GM23248 (cell line): Measurements from ENCODE around the gene PRLH. TPM values are rescaled to one million over a fixed set of nuclear protein-coding genes. Genes with fewer than 3 reads are reported as not detected.

Experiments
- DNase-seq: peaks from one replicate; pipeline ENCODE4 v3.0.0-alpha.2; 2015
- H2AFZ ChIP-seq: fragments of 200-600 bp; sonication (generic); 2 replicates; pipeline ENCODE4 v1.6.1; 2016; ENCODE audit warnings: antibody characterized with exemption
- H3F3A ChIP-seq: fragments of 200-600 bp; sonication (generic); 2 replicates; pipeline ENCODE4 v1.6.1; 2016; ENCODE audit warnings: mild to moderate bottlenecking, antibody characterized with exemption, mixed run types; ENCODE audit not compliant: insufficient read depth
- H3K27ac ChIP-seq: fragments of 200-600 bp; sonication (generic); 2 replicates; pipeline ENCODE4 v1.5.1; 2016; ENCODE audit warnings: mild to moderate bottlenecking
- H3K27me3 ChIP-seq: fragments of 200-600 bp; sonication (generic); replicated peaks from 2 replicates; pipeline ENCODE4 v1.6.1; 2016; ENCODE audit warnings: mild to moderate bottlenecking; ENCODE audit not compliant: insufficient read depth
- H3K36me3 ChIP-seq: fragments of 200-600 bp; sonication (generic); 2 replicates; pipeline ENCODE4 v1.6.1; 2016; ENCODE audit warnings: low read depth, mild to moderate bottlenecking
- H3K4me1 ChIP-seq: fragments of 200-600 bp; sonication (generic); 2 replicates; pipeline ENCODE4 v1.6.1; 2016; ENCODE audit warnings: mild to moderate bottlenecking; ENCODE audit not compliant: insufficient read depth
- H3K4me2 ChIP-seq: fragments of 200-600 bp; sonication (generic); one replicate; pipeline ENCODE4 v1.6.1; 2016; ENCODE audit warnings: mild to moderate bottlenecking; ENCODE audit not compliant: unreplicated experiment
- H3K4me3 ChIP-seq: fragments of 200-600 bp; sonication (generic); 2 replicates; pipeline ENCODE4 v1.5.1; 2016; ENCODE audit warnings: mild to moderate bottlenecking
- H3K79me2 ChIP-seq: fragments of 200-600 bp; sonication (generic); 2 replicates; pipeline ENCODE4 v1.6.1; 2016; ENCODE audit warnings: mild to moderate bottlenecking; ENCODE audit not compliant: insufficient read depth
- H3K9ac ChIP-seq: fragments of 200-600 bp; sonication (generic); 2 replicates; pipeline ENCODE4 v1.6.1; 2016; ENCODE audit warnings: mild to moderate bottlenecking
- H3K9me2 ChIP-seq: fragments of 200-600 bp; sonication (generic); 2 replicates; pipeline ENCODE4 v1.6.1; 2016; ENCODE audit warnings: mixed run types, mild to moderate bottlenecking, moderate library complexity; ENCODE audit not compliant: insufficient read depth
- H3K9me3 ChIP-seq: fragments of 200-600 bp; sonication (generic); one replicate; pipeline ENCODE4 v1.6.1; 2017; ENCODE audit warnings: low read depth
- H4K20me1 ChIP-seq: fragments of 200-600 bp; sonication (generic); 2 replicates; pipeline ENCODE4 v1.6.0; 2016; ENCODE audit not compliant: insufficient read depth
- EZH2 ChIP-seq: fragments of 200-600 bp; sonication (generic); IDR thresholded peaks from 2 replicates; pipeline ENCODE4 v1.6.1; 2018; ENCODE audit warnings: antibody characterized with exemption, mild to moderate bottlenecking; ENCODE audit not compliant: insufficient read depth, poor library complexity, severe bottlenecking
- EZH2phosphoT487 ChIP-seq: fragments of 200-600 bp; sonication (generic); IDR thresholded peaks from 2 replicates; pipeline ENCODE4 v1.6.1; 2018; ENCODE audit warnings: antibody characterized with exemption, moderate library complexity, mild to moderate bottlenecking, low read depth; ENCODE audit not compliant: insufficient read depth
- WGBS, 2 experiments: methylation state at CpG; one replicate each; pipeline ENCODE4 v1.1.6; 2015 to 2017; ENCODE audit warnings: low lambda C conversion rate in 2 of 2, low coverage in 1 of 2; ENCODE audit errors: missing lambda C conversion rate in 2 of 2; 5-methylcytosine and 5-hydroxymethylcytosine counted together
- in situ Hi-C: fragments of 300-500 bp; cut with MboI; formaldehyde crosslinking; loops from 2 replicates; pipeline ENCODE4 v1.15.0; 2020
- polyA plus RNA-seq: library from polyadenylated mRNA; unstranded; fragments of >200 nt; fragmentation: Nextera tagmentation; extraction: Ambion mirVana; gene quantifications from 2 replicates; pipeline ENCODE4 v1.2.1, GENCODE V29; 2016
- total RNA-seq: library from RNA; depleted of rRNA; stranded (reverse); fragments of >200 nt; shearing (Covaris generic); gene quantifications from 2 replicates; pipeline ENCODE4 v1.2.3, GENCODE V29; 2014

Gene PRLH
- total and polyA plus RNA-seq, 2 experiments from 2014 or later: not detected

GRCh38 chr2:237551071-237551574 lies 15.3 kb upstream of the PRLH start:
- in situ Hi-C loops: loop anchor here (25.0 kb wide), 1 partner anchor 389 kb away; no protein-coding TSS in a partner anchor
- H3K9ac ChIP-seq: no peak overlapping the region

GRCh38 chr2:237552908-237553307 lies 13.5 kb upstream of the PRLH start:
- no peaks in the 10 kb centered on the region for H3K79me2 ChIP-seq
- H3F3A ChIP-seq: no peaks in the 10 kb centered on the region
- no peaks in the 10 kb centered on the region for H3K9me3 ChIP-seq
- no peak for DNase-seq
- 82% methylated on average over 6 of the region's 6 CpGs for WGBS, 2 experiments
- no peaks in the 10 kb centered on the region for H4K20me1 ChIP-seq
- H3K9me2 ChIP-seq: no peaks in the 10 kb centered on the region
- H3K27me3 ChIP-seq: no peaks in the 10 kb centered on the region
- in situ Hi-C loops: loop anchor here (25.0 kb wide), 1 partner anchor 391 kb away; no protein-coding TSS in a partner anchor
- no peak overlapping the region for H2AFZ ChIP-seq
- H3K4me3 ChIP-seq: no peak overlapping the region
- no peak overlapping the region for H3K27ac ChIP-seq
- H3K4me2 ChIP-seq: no peak overlapping the region
- H3K36me3 ChIP-seq: peaks cover 5% of the 10 kb centered on the region; the same call in 1 of the 2 replicates
- TF ChIP-seq EZH2 (no peak), EZH2phosphoT487 (no peak)
- H3K9ac ChIP-seq: no peak overlapping the region
- H3K4me1 ChIP-seq: no peaks in the 10 kb centered on the region

More at GRCh38 chr2:237551071-237551574, 15.3 kb upstream of the PRLH start:
- no peaks in the 10 kb centered on the region for H4K20me1 ChIP-seq
- no peaks in the 10 kb centered on the region for H3K27me3 ChIP-seq
- no peaks in the 10 kb centered on the region for H3F3A ChIP-seq
- no peak for DNase-seq
- H3K36me3 ChIP-seq: peaks cover 5% of the 10 kb centered on the region; the same call in 1 of the 2 replicates
- no peaks in the 10 kb centered on the region for H3K4me1 ChIP-seq
- no peak overlapping the region for H3K4me3 ChIP-seq
- H3K9me3 ChIP-seq: no peaks in the 10 kb centered on the region
- no peaks in the 10 kb centered on the region for H3K9me2 ChIP-seq
- H3K79me2 ChIP-seq: no peaks in the 10 kb centered on the region
- TF ChIP-seq EZH2 (no peak), EZH2phosphoT487 (no peak)
- H3K4me2 ChIP-seq: no peak overlapping the region
- WGBS, 2 experiments: 92 to 94% methylated on average over 16 of the region's 16 CpGs
- H2AFZ ChIP-seq: no peak overlapping the region
- no peak overlapping the region for H3K27ac ChIP-seq

- H3K9me2 ChIP-seq: no peaks in the 10 kb centered on the region
- H3K9ac ChIP-seq: no peak overlapping the region
- no peaks in the 10 kb centered on the region for H3K79me2 ChIP-seq
- no peak overlapping the region for H3K4me3 ChIP-seq
- H3K9me3 ChIP-seq: no peaks in the 10 kb centered on the region
- peaks cover 5% of the 10 kb centered on the region; the same call in 1 of the 2 replicates for H3K36me3 ChIP-seq
- H3F3A ChIP-seq: no peaks in the 10 kb centered on the region
- no peak overlapping the region for H3K4me2 ChIP-seq
- H3K4me1 ChIP-seq: no peaks in the 10 kb centered on the region
- no peak overlapping the region for H3K27ac ChIP-seq
- no peaks in the 10 kb centered on the region for H3K27me3 ChIP-seq
- 77 to 78% methylated on average over 7 of the region's 7 CpGs for WGBS, 2 experiments
- TF ChIP-seq EZH2: no peak
- no peak for TF ChIP-seq EZH2phosphoT487
- in situ Hi-C loops: loop anchor here (25.0 kb wide), 1 partner anchor 392 kb away; no protein-coding TSS in a partner anchor
- H4K20me1 ChIP-seq: no peaks in the 10 kb centered on the region
- no peak overlapping the region for H2AFZ ChIP-seq
- DNase-seq: no peak
Measured at GRCh38 chr2:237553948-237554347, 12.4 kb upstream of the PRLH start.

GRCh38 chr2:237555560-237555959 lies 10.8 kb upstream of the PRLH start:
- Histone ChIP-seq H4K20me1 (no peaks in the 10 kb centered on the region), H3K27ac (no peak overlapping the region), H2AFZ (no peak overlapping the region), H3K9ac (no peak overlapping the region), H3K9me2 (no peaks in the 10 kb centered on the region), H3K36me3 (peaks cover 5% of the 10 kb centered on the region; the same call in 1 of the 2 replicates), H3K4me2 (no peak overlapping the region), H3F3A (no peaks in the 10 kb centered on the region), H3K27me3 (no peaks in the 10 kb centered on the region), H3K9me3 (no peaks in the 10 kb centered on the region), H3K4me3 (no peak overlapping the region), H3K79me2 (no peaks in the 10 kb centered on the region), H3K4me1 (no peaks in the 10 kb centered on the region)
- no peak for DNase-seq
- TF ChIP-seq EZH2 (no peak), EZH2phosphoT487 (no peak)
- 81 to 86% methylated on average over 1 of the region's 1 CpG for WGBS, 2 experiments
- in situ Hi-C loops: loop anchor here (25.0 kb wide), 1 partner anchor 393 kb away; no protein-coding TSS in a partner anchor
